ENCODE results near the gene TIGD3.

The TIGD3 gene

DNA sequence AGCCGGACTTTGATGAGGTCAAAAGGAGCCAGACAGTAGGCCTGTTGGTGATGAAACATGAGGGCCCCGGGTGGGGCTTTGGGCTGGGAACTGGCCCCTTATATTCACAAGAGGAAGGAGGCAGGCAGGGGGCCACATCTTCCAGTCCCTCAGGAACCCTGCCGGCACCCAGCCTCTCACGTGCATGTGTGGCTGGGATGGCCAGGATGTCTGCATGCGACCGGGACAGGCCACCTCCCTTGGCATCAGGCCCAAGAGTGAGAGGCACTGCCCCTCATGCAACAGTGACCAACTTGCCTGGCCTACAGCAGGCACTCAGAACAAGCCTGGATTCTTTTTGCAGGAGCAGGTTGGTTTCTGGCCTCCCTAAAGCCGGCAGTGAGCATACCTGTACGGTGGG, 22.5 kb downstream of the TIGD3 start:
- DNase-seq (no peak), ATAC-seq (no peak)
- H3K27me3 Mint-ChIP-seq, result no peaks in the 10 kb centered on the region
- no peaks in the 10 kb centered on the region for H3K9me3 Mint-ChIP-seq
- no peak overlapping the region for H3K4me3 Mint-ChIP-seq
- H3K27ac Mint-ChIP-seq, result peak overlapping the region in 1 of 2 donors; percentile 38
- peaks cover 32% of the 10 kb centered on the region for H3K4me1 Mint-ChIP-seq

- H3K9me3 Mint-ChIP-seq, result no peaks in the 10 kb centered on the region
- H3K27me3 Mint-ChIP-seq, result no peaks in the 10 kb centered on the region
- peaks cover 38% of the 10 kb centered on the region for H3K4me1 Mint-ChIP-seq
- H3K4me3 Mint-ChIP-seq, result no peak overlapping the region
- ATAC-seq (no peak), DNase-seq (no peak)
- peak overlapping the region in 1 of 2 donors; percentile 38 for H3K27ac Mint-ChIP-seq
Measured at GRCh38 chr11:65377777-65378176, 23.2 kb downstream of the TIGD3 start.

GRCh38 chr11:65378208-65378927, 23.8 kb downstream of the TIGD3 start:
- ATAC-seq (no peak), DNase-seq (no peak)
- no peaks in the 10 kb centered on the region for H3K27me3 Mint-ChIP-seq
- no peak overlapping the region for H3K27ac Mint-ChIP-seq
- no peaks in the 10 kb centered on the region for H3K9me3 Mint-ChIP-seq
- H3K4me1 Mint-ChIP-seq, result peaks cover 43% of the 10 kb centered on the region
- no peak overlapping the region for H3K4me3 Mint-ChIP-seq

GRCh38 chr11:65378928-65379638, 24.5 kb downstream of the TIGD3 start:
- no peaks in the 10 kb centered on the region for H3K9me3 Mint-ChIP-seq
- H3K27me3 Mint-ChIP-seq, result no peaks in the 10 kb centered on the region
- no peak overlapping the region for H3K27ac Mint-ChIP-seq
- H3K4me3 Mint-ChIP-seq, result no peak overlapping the region
- H3K4me1 Mint-ChIP-seq, result peaks cover 51% of the 10 kb centered on the region
- ATAC-seq, result no peak
- DNase-seq, result no peak

DNA sequence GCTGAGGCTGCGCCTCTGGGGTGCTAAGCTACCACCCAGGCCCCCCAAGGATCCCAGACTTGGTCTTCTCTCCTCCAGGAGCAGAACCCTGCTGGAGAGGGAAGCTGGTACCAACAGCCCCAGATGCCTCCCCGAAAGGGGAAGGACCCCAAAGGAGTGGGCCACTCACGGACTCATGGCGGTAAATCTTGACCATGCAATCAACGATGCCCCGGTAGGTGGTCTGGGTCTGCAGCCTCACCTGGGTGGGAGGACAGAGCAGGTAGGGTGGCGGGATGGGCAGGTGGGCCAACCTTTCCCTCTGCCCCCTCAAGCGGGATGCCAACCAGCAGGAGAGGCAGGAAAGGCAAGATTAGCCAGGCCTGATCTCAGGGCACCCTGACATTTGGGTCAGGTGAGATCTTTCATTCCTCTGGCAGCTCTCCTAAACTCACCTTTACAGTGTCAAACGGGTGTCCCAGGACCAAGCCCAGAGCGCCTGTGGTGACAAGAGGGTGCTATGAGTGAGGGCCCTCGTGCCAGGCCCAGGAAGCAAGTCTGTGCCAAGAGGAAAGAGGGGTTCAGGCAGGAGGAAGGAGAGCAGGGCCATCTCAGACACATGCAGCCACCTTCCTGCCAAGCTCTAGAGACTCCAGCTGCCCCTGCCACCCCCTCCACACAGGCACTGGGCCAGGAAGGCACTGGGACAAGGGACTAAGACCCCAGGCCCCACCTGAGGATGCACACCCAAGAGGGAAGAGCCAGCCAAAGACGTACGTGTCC, 25.3 kb downstream of the TIGD3 start:
- DNase-seq, result no peak
- Mint-ChIP-seq H3K4me1 (peaks cover 59% of the 10 kb centered on the region), H3K27me3 (no peaks in the 10 kb centered on the region), H3K9me3 (no peaks in the 10 kb centered on the region), H3K27ac (no peak overlapping the region), H3K4me3 (peak overlapping the region; percentile 37 to 39)
- ATAC-seq, result no peak

- DNase-seq (no peak), ATAC-seq (no peak)
- no peaks in the 10 kb centered on the region for H3K9me3 Mint-ChIP-seq
- peaks cover 66% of the 10 kb centered on the region for H3K4me1 Mint-ChIP-seq
- H3K4me3 Mint-ChIP-seq, result peak overlapping the region; percentile 84 to 91
- H3K27me3 Mint-ChIP-seq, result no peaks in the 10 kb centered on the region
- peak overlapping the region in 1 of 2 donors; percentile 20 for H3K27ac Mint-ChIP-seq
Measured at GRCh38 chr11:65380460-65381119, 26.0 kb downstream of the TIGD3 start.

- H3K4me3 Mint-ChIP-seq, result peak overlapping the region; percentile 84 to 91
- peaks cover 76% of the 10 kb centered on the region for H3K4me1 Mint-ChIP-seq
- no peaks in the 10 kb centered on the region for H3K9me3 Mint-ChIP-seq
- DNase-seq, result no peak
- no peaks in the 10 kb centered on the region for H3K27me3 Mint-ChIP-seq
- peak overlapping the region; percentile 91 to 92 for H3K27ac Mint-ChIP-seq
- peak; percentile 0 for ATAC-seq
Measured at GRCh38 chr11:65381716-65382032, 27.1 kb downstream of the TIGD3 start.

DNA sequence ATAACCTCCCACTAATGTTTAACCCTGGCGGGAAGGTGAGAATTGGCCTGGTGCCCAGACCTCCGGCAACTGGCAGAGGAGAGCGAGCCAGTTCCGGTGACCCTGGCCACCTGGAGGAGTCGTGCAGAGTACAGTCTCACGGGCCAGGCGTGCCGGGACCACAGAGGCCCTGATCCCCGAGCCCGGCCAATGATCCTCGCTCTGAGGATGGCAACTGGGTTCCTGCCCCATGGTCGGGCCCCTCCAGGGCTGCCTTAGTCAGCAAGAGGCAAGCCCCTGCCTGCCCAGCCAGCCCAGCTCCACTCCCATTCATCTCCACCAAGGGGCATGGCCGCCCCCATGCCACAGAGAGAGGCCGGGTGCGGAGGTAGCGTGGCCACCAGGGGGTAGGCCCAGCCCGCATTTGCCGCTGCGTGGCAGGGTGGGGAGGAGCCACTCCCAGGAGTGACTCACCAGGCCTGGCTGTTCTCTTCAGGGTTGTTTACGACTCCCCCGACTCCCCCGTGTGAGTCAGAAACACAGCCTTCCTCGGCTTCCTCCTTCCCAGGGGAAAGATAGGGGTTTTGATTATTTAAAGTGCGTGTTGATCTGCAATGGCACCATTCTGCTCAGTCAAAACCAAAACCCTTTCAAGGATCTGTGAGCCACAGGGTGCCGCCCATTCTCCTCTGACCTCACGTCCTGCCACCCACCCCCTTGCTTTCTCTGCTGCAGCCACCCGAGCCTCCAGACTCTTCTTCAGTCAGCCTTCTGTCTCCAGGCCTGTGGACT, 27.7 kb downstream of the TIGD3 start, which contains the start of gene SLC25A45:
TSS of gene SLC25A45 (minus strand) at position 614 of the 771 bp plus-strand sequence. CDS start 695 bp downstream, outside the sequence.
- ATAC-seq (peak; percentile 91), DNase-seq (peak; percentile 95 to 98)
- H3K4me1 Mint-ChIP-seq, result peaks cover 80% of the 10 kb centered on the region
- H3K9me3 Mint-ChIP-seq, result no peaks in the 10 kb centered on the region
- no peaks in the 10 kb centered on the region for H3K27me3 Mint-ChIP-seq
- peak within 1 kb of the TSS; percentile 84 to 91 for H3K4me3 Mint-ChIP-seq
- H3K27ac Mint-ChIP-seq, result peak within 1 kb of the TSS; percentile 91 to 92

DNA sequence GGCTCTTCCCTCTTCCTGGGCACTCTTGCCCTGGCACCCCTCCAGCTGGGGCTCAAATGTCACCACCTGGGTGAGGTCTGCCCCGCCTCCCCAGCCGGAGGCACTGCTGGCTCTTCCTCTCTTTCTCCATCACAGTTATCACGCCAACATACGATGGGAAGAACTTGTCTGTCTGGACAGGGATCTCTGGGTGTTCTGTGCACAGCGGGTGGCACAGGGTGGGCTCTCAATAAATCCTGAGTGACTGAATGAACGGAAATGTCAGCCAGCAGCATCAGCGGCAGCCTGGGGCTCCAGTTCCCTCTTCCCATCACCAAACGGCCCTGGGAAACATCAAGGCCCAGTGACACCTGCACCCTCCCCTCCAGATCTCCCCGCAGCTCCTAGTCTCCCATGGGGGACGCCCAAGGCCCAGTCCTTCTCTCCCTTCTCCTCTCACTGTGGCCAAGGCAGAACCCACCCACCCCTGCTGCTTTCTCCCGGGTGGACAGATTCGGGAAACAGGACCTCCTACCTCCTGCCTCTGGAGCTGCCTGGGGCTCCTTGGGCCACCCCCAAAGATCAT, 28.3 kb downstream of the TIGD3 start:
- H3K4me1 Mint-ChIP-seq, result peaks cover 84% of the 10 kb centered on the region
- peak overlapping the region; percentile 91 to 92 for H3K27ac Mint-ChIP-seq
- no peak for ATAC-seq
- no peaks in the 10 kb centered on the region for H3K27me3 Mint-ChIP-seq
- peak overlapping the region; percentile 84 to 91 for H3K4me3 Mint-ChIP-seq
- no peaks in the 10 kb centered on the region for H3K9me3 Mint-ChIP-seq
- no peak for DNase-seq

DNA sequence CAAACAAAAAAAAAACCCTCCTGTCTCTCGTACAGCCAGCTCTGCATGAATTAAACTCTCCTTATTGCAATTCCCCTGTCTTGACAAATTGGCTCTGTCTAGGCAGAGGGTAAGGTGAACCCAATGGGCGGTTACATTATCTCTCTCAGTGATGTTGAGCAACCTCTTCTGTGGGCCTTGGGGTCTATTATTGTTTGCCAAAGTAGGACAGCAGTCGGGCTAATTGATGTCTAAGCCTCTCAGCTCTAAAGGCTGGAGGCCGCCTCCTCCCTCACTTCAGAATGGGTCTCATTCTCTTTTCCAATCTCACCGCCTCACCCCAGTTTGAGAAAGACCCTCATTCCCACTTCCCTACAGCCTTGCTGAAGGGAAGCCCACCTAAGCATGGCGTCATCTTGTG, 29.2 kb downstream of the TIGD3 start:
- Mint-ChIP-seq H3K27ac (peak overlapping the region; percentile 81 to 95), H3K9me3 (no peaks in the 10 kb centered on the region), H3K27me3 (no peaks in the 10 kb centered on the region), H3K4me1 (peaks cover 84% of the 10 kb centered on the region), H3K4me3 (peak overlapping the region; percentile 84 to 91)
- ATAC-seq, result no peak
- no peak for DNase-seq

- H3K27ac Mint-ChIP-seq, result peak overlapping the region; percentile 81 to 95
- no peaks in the 10 kb centered on the region for H3K9me3 Mint-ChIP-seq
- no peaks in the 10 kb centered on the region for H3K27me3 Mint-ChIP-seq
- H3K4me3 Mint-ChIP-seq, result peak overlapping the region; percentile 84 to 96
- no peak for DNase-seq
- H3K4me1 Mint-ChIP-seq, result peaks cover 90% of the 10 kb centered on the region
- ATAC-seq, result no peak
Measured at GRCh38 chr11:65384301-65384889, 29.8 kb downstream of the TIGD3 start.

GRCh38 chr11:65386307-65387140, 32.0 kb downstream of the TIGD3 start, which contains the start of gene FRMD8:
Gene FRMD8 (plus strand): TSS chr11:65386637. CDS start chr11:65387037, 400 bp downstream.
- Mint-ChIP-seq H3K27ac (peak within 1 kb of the TSS; percentile 95 to 97), H3K4me1 (peaks cover 92% of the 10 kb centered on the region), H3K4me3 (peak within 1 kb of the TSS; percentile 84 to 96), H3K27me3 (no peaks in the 10 kb centered on the region), H3K9me3 (no peaks in the 10 kb centered on the region)
- DNase-seq (peak; percentile 72 to 75), ATAC-seq (peak; percentile 14)

GRCh38 chr11:65388731-65389130, 34.2 kb downstream of the TIGD3 start:
- H3K27ac Mint-ChIP-seq, result peak overlapping the region; percentile 27 to 67
- H3K27me3 Mint-ChIP-seq, result no peaks in the 10 kb centered on the region
- no peaks in the 10 kb centered on the region for H3K9me3 Mint-ChIP-seq
- peaks cover 83% of the 10 kb centered on the region for H3K4me1 Mint-ChIP-seq
- peak overlapping the region; percentile 42 to 57 for H3K4me3 Mint-ChIP-seq
- no peak for DNase-seq
- no peak for ATAC-seq

All from stimulated activated naive CD8-positive, alpha-beta T cell treated with anti-CD3 and anti-CD28 coated beads, Interleukin-15, amount 100 ng/mL, for 72 hours (primary cell).